ENCODE data around the gene C1orf87. TPM values are rescaled to one million over a fixed set of nuclear protein-coding genes. Genes with fewer than 3 reads are reported as not detected.

The C1orf87 gene
- total and polyA plus RNA-seq, 4 donors, result 4.3 to 13.8 (median 7.7) TPM

DNA sequence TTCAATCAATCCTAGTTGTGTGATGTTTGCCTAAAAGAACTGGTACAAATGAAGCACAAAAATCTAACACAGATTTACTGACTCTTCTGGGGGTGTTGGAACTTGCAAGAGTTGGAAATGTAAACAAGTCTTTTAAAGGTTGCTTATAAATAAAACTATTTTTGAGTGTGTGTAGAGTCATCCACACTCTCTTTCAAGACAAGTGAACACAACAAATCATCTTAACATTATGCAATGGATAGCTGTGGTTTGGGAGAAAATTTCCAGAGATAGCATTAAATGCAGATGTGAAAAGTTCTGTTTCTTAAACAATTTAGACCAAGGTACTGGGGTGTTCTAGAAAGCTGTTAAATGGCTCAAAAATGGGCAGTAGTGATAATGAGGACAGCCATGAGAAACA, 28.7 kb downstream of the C1orf87 start:
- TF ChIP-seq, protein P1, sequence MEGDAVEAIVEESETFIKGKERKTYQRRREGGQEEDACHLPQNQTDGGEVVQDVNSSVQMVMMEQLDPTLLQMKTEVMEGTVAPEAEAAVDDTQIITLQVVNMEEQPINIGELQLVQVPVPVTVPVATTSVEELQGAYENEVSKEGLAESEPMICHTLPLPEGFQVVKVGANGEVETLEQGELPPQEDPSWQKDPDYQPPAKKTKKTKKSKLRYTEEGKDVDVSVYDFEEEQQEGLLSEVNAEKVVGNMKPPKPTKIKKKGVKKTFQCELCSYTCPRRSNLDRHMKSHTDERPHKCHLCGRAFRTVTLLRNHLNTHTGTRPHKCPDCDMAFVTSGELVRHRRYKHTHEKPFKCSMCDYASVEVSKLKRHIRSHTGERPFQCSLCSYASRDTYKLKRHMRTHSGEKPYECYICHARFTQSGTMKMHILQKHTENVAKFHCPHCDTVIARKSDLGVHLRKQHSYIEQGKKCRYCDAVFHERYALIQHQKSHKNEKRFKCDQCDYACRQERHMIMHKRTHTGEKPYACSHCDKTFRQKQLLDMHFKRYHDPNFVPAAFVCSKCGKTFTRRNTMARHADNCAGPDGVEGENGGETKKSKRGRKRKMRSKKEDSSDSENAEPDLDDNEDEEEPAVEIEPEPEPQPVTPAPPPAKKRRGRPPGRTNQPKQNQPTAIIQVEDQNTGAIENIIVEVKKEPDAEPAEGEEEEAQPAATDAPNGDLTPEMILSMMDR (IDR thresholded peaks at IDR 0.05; ENCODE audit: control extremely low read depth, extremely low read depth), result no peak
- H3K4me3 ChIP-seq, result no peak overlapping the region
- no peaks in the 10 kb centered on the region for H3K9me3 ChIP-seq (ENCODE audit: control insufficient read depth in 4 of 4, insufficient read depth in 3 of 4, low read length in 3 of 4)
- H3K27ac ChIP-seq (ENCODE audit: low read depth in 1 of 2, low read length in 1 of 2), result no peak overlapping the region
- peak in 1 of 3 donors; percentile 3 for DNase-seq
- no peaks in the 10 kb centered on the region for H3K36me3 ChIP-seq (ENCODE audit: control insufficient read depth in 4 of 4, insufficient read depth in 4 of 4, low read length in 4 of 4)
- no peaks in the 10 kb centered on the region for H3K4me1 ChIP-seq (ENCODE audit: control insufficient read depth in 5 of 5, insufficient read depth in 5 of 5, low read length in 5 of 5)
- ATAC-seq (ENCODE audit: insufficient read depth, low FRiP score), result no peak
- H3K27me3 ChIP-seq (ENCODE audit: control insufficient read depth in 3 of 3, insufficient read depth in 3 of 3, low read length in 2 of 3), result no peaks in the 10 kb centered on the region
- no peak overlapping the region for H3K9ac ChIP-seq (ENCODE audit: insufficient read depth in 1 of 2, low read length in 2 of 2)

DNA sequence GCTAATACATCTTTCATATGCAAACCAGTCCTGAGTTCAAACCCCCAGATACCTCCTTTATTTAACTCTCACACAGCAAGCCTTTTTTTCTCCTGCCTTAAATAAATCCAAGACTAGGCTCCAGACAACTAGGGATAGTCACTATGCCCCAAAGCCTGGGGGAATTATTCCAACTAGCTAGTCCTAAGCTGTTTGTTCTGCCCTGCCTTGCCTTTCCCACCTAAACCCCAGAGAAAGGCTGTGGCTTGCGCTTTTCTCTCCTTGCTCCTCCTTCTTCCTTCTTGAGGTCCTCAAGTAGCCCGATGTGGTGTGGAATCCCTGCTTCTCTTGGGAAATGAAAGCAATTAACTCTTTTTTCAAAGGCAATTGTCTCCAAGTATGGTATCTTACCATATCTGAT, 31.8 kb downstream of the C1orf87 start:
- no peak for DNase-seq
- WGBS, 2 donors, result 62 to 65% methylated on average over 2 of the region's 2 CpGs
- H3K9me3 ChIP-seq (ENCODE audit: control insufficient read depth in 4 of 4, insufficient read depth in 3 of 4, low read length in 3 of 4), result no peaks in the 10 kb centered on the region

DNA sequence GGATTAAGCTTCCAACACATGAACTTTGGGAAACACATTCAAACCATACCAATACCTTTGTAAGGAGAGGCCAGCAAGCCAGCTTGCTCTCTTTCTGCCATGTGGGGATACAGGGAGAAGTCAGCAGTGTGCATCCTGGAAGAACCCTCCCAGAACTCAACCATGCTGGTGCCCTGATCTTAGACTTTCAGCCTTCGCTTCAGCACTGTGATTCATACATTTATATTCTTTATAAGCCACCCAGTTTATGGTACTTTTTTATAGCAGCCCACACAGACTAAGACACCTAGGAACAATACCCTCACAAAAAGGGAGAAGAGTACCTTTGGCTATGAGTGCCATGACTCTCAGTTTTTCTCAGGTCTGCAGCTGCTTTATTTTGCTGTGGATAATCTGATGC, 35.9 kb downstream of the C1orf87 start:
- no peaks in the 10 kb centered on the region for H3K27me3 ChIP-seq (ENCODE audit: control insufficient read depth in 3 of 3, insufficient read depth in 3 of 3, low read length in 2 of 3)
- no peak overlapping the region for H3K9ac ChIP-seq (ENCODE audit: insufficient read depth in 1 of 2, low read length in 2 of 2)
- H3K4me3 ChIP-seq, result no peak overlapping the region
- TF ChIP-seq, protein P1 (IDR thresholded peaks at IDR 0.05; ENCODE audit: control extremely low read depth, extremely low read depth), result no peak
- H3K27ac ChIP-seq (ENCODE audit: low read depth in 1 of 2, low read length in 1 of 2), result no peak overlapping the region
- DNase-seq, result no peak
- WGBS, 2 donors, result 96 to 98% methylated on average over 1 of the region's 1 CpG
- H3K4me1 ChIP-seq (ENCODE audit: control insufficient read depth in 5 of 5, insufficient read depth in 5 of 5, low read length in 5 of 5), result no peaks in the 10 kb centered on the region
- no peak for ATAC-seq (ENCODE audit: insufficient read depth, low FRiP score)
- no peaks in the 10 kb centered on the region for H3K9me3 ChIP-seq (ENCODE audit: control insufficient read depth in 4 of 4, insufficient read depth in 3 of 4, low read length in 3 of 4)
- no peaks in the 10 kb centered on the region for H3K36me3 ChIP-seq (ENCODE audit: control insufficient read depth in 4 of 4, insufficient read depth in 4 of 4, low read length in 4 of 4)

More for the DNA sequence above, 31.8 kb downstream of the C1orf87 start:
- Histone ChIP-seq H3K4me3 (no peak overlapping the region), H3K27ac (ENCODE audit: low read depth in 1 of 2, low read length in 1 of 2) (no peak overlapping the region), H3K9ac (ENCODE audit: insufficient read depth in 1 of 2, low read length in 2 of 2) (no peak overlapping the region), H3K4me1 (ENCODE audit: control insufficient read depth in 5 of 5, insufficient read depth in 5 of 5, low read length in 5 of 5) (no peaks in the 10 kb centered on the region), H3K27me3 (ENCODE audit: control insufficient read depth in 3 of 3, insufficient read depth in 3 of 3, low read length in 2 of 3) (no peaks in the 10 kb centered on the region), H3K36me3 (ENCODE audit: control insufficient read depth in 4 of 4, insufficient read depth in 4 of 4, low read length in 4 of 4) (no peaks in the 10 kb centered on the region)
- no peak for ATAC-seq (ENCODE audit: insufficient read depth, low FRiP score)
- TF ChIP-seq, protein P1 (IDR thresholded peaks at IDR 0.05; ENCODE audit: control extremely low read depth, extremely low read depth), result no peak

DNA sequence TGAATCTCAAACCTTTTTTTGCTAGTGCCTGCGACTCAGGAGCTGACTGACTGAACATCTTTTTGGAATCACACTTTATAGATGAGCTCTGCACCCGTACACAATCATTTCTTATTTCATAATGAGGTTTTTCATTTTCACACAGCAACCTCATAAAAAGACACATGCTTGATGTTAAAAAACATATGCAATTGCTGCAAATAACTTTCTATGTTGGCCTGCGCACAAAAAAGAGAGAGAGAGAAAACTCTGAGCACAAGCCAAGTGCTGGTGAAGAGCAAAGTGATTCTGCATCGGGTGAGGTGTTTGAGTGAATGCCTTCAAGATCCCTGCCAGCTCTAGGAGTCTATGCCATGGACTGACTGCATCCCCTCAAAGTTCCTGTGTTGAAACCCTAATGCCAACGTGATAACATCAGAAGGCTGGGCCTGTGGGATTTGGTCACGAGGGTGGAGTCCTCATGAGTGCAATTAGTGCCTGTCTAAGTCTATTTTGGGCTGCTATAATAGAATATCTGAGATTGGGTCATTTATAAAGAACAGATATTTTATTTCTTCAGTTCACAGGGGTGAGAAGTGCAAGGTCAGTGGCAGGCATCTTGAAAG, 36.6 kb downstream of the C1orf87 start:
- TF ChIP-seq, protein P1 (IDR thresholded peaks at IDR 0.05; ENCODE audit: control extremely low read depth, extremely low read depth), result no peak
- H3K4me3 ChIP-seq, result no peak overlapping the region
- WGBS, 2 donors, result 77 to 84% methylated on average over 6 of the region's 6 CpGs
- H3K27ac ChIP-seq (ENCODE audit: low read depth in 1 of 2, low read length in 1 of 2), result no peak overlapping the region
- H3K4me1 ChIP-seq (ENCODE audit: control insufficient read depth in 5 of 5, insufficient read depth in 5 of 5, low read length in 5 of 5), result no peaks in the 10 kb centered on the region
- H3K9ac ChIP-seq (ENCODE audit: insufficient read depth in 1 of 2, low read length in 2 of 2), result no peak overlapping the region
- H3K9me3 ChIP-seq (ENCODE audit: control insufficient read depth in 4 of 4, insufficient read depth in 3 of 4, low read length in 3 of 4), result no peaks in the 10 kb centered on the region
- H3K36me3 ChIP-seq (ENCODE audit: control insufficient read depth in 4 of 4, insufficient read depth in 4 of 4, low read length in 4 of 4), result no peaks in the 10 kb centered on the region
- no peak for ATAC-seq (ENCODE audit: insufficient read depth, low FRiP score)
- H3K27me3 ChIP-seq (ENCODE audit: control insufficient read depth in 3 of 3, insufficient read depth in 3 of 3, low read length in 2 of 3), result no peaks in the 10 kb centered on the region
- DNase-seq, result no peak
